ENCODE measurements around the gene SH2D3C. TPM values are rescaled to one million over a fixed set of nuclear protein-coding genes. Genes with fewer than 3 reads are reported as not detected.

Gene SH2D3C
- total RNA-seq, 1 donor from 2014 or later, result 0.16 TPM

DNA sequence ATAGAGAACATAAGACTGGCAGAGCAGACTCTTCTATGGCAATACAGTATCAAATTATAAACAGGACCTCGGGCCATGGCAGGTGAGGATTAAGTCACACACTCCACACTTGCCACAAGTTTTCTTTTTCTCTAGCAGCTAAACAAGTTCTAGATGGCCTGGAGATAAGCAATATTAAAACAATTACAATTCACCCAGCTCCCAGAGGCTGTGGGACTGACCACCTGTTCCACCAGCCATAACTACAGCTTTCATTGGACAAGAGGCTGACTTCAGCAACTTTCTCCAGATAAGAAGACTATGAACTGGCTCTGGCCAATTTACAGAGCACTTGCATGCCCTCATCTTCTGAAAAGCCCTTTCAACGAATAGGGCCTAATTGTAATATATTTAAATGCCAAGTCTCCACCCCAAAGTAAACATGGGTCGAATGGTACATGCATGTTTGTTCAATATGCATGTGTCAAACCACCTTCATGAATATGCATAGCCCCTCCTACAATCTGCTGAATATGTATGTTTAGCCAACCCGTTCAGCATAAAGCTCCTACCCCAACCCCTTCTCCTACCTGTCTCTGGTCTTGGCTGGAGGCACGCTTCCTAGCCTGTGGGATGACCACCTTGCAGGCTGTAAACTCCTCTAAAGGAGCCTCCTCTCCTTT is 77.7 kb downstream of the SH2D3C start:
- DNase-seq (ENCODE audit: low read depth), result peak; percentile 74

DNA sequence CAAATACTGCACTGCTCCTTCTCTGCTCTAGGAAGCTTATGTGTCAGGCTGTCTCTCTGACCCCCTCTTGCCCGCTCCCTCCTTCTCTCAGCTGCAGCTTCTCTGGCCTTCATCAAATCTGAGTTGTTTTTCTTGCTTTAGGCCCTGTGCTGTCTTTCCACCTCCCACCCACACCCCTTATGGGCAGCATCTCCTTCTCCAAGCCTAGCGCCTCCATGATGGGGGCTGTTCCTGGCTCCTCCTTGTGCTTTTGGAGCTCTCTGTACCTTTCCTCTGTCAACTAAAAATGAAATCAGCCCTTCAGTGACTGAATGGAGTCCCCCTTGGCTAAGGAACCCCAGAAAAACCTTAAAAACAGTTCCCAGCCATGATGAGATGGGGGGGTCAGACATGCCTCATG is 78.3 kb downstream of the SH2D3C start:
- DNase-seq (ENCODE audit: low read depth), result no peak

DNA sequence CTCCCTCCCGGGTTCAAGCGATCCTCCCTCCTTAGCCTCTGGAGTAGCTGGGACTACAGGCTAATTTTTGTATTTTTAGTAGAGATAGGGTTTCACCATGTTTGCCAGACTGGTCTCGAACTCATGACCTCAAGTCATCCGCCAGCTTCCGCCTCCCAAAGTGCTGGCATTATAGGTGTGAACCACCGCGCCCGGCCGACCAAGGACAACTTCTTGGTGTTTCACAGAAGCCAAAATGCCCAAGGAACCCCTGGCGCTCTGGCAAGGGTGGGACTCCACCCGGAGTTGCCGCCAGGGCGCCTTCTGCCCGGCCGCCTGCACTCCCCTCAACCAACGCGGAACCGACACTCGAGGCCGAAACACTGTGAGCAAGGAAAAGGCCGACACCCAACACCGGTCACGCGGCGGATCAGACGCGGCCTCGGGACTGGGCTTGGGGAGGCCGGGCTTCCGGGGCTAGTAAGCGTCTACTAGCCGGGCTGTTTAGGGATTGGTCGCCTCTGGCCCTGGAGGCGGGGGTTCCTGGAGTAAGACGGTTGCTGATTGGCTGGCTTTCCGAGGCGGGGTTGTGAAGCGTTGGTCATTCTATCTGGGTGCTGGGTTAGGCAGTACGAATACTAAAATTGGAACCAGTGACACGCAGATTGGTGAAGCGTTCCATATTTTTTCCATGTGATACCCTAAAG is 79.3 kb downstream of the SH2D3C start:
- peak; percentile 92 for DNase-seq (ENCODE audit: low read depth)

DNA sequence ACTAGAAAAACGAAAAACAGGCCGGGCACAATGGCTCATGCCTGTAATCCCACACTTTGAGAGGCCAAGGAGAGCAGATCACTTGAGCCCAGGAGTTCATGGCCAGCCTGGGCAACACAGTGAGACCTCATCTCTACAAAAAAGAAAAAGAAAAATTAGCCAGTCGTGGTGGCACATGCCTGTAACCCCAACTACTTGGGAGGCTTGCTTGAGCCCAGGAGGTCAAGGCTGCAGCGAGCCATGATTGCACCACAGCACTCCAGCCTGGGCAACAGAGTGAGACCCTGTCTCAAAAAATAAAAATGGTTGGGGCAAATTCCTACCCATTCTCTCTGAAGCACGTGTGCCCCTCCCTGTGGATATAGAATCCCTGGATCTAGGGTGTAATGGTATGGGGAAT is 80.1 kb downstream of the SH2D3C start:
- no peak for DNase-seq (ENCODE audit: low read depth)

DNA sequence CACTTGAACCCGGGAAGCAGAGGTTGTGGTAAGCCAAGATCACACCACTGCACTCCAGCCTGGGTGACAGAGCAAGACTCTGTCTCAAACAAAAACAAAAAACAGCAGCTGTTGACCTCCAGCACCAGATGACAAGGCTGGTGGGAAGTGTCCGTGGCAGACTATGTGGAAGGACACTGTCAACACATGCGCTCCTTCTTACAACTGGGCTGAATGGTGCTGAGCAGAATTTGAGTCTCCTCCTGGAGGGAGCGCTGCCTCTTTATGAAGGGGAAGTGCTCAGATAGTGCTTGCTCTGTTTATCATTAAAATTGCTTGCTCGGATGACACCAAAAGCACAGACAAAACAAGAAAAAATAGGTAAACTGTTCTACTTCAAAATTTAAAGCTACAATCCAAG is 80.9 kb downstream of the SH2D3C start:
- peak; percentile 79 for DNase-seq (ENCODE audit: low read depth)

DNA sequence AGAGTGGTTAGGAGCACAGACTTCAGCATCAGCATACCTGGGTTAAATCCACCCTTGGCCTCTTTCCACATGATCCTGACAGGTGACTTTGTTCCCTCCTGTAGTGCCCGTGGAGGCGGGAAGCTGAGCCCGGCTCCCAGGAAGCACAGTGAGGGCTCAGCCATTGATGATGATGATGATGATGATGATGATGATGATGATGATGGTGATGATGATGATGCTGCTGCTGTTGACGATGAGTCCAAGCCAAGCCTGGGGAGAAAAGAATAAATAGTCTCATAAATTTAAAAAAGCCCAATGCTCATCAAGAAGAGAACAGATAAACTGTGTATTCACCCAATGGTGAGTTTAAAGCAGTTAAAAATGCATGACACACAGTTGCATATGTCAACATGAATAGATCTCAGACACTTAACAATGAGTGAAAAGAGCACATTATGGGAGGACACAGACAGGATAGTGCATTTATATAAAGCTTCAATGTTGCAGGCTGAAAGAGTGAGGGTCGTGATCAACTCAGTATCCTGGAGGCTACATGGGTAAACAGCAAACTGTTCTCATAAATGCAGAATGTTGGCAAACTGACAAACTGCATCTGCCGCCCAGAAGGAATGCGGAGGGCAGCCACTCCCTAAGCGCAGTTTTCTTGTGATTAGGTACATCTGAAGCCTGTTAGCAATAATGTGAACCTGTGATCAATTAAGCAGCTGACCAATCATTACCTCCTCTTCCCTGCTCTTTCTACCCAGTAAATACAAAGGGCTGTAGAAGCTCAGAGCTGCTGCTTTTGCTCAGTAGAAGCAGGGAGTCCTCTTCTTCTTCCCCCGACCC is 83.4 kb downstream of the SH2D3C start:
- DNase-seq (ENCODE audit: low read depth), result peak; percentile 53

DNA sequence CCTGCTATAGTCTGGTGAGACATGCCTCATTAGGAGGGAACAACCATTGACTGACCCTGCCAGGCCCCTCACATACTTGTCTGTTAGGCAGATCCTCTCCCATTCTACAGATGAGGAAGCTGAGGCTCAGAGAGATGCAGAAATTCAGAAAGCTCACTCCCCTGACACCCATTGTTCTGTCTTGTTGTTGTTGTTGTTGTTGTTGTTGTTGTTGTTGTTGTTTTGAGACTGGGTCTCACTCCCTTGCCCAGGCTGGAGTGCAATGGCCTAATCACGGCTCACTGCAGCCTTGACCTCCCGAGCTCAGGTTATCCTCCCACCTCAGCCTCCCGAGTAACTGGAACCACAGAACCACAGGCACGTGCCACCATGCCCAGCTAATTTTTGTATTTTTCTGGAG is 84.8 kb downstream of the SH2D3C start:
- DNase-seq (ENCODE audit: low read depth), result no peak

DNA sequence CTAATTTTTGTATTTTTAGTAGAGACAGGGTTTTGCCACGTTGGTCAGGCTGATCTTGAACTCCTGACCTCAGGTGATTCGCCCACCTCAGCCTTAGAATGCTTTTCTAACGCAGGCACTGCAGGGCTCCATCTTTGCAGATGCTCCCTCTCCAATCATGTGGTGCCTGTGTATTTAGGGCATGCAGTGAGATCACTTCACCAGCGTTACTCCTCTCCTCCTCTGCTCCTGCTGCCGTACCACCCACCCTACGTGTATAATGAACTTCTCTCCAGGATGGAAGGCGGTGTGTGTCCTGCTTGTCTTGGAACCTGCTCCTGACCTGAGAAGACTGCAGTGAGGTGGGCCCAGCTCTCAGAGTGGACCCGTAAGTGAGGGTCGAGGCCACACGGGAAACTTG is 85.3 kb downstream of the SH2D3C start:
- no peak for DNase-seq (ENCODE audit: low read depth)

DNA sequence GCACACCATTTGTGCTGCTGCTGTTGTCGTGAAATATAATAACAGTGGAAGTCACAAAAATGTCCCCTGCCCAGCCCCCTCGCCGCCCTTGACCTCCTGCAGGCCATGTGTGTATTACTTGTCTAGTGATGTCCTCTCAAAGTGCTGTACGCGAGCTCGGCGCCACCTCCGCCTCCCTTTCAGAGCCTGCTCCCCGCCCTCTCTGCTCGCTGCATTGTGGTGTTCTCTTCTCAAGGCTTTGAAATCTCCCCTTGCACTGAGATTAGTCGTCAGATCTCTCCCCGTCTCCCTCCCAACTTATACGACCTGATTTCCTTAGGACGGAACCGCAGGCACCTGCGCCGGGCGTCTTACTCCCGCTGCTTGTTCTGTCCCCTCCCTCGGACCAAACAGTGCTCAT is 86.4 kb downstream of the SH2D3C start:
- DNase-seq (ENCODE audit: low read depth), result no peak

DNA sequence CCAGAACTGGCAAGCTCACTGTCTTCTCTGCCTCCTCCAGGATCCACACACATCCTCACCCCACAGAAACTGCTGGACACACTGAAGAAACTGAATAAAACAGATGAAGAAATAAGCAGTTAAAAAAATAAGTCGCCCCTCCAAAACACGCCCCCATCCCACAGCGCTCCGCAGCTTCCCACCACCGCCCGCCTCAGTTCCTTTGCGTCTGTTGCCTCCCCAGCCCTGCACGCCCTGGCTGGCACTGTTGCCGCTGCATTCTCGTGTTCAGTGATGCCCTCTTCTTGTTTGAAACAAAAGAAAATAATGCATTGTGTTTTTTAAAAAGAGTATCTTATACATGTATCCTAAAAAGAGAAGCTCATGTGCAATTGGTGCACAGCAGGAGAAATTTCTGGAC is 87.7 kb downstream of the SH2D3C start:
- DNase-seq (ENCODE audit: low read depth), result no peak

DNA sequence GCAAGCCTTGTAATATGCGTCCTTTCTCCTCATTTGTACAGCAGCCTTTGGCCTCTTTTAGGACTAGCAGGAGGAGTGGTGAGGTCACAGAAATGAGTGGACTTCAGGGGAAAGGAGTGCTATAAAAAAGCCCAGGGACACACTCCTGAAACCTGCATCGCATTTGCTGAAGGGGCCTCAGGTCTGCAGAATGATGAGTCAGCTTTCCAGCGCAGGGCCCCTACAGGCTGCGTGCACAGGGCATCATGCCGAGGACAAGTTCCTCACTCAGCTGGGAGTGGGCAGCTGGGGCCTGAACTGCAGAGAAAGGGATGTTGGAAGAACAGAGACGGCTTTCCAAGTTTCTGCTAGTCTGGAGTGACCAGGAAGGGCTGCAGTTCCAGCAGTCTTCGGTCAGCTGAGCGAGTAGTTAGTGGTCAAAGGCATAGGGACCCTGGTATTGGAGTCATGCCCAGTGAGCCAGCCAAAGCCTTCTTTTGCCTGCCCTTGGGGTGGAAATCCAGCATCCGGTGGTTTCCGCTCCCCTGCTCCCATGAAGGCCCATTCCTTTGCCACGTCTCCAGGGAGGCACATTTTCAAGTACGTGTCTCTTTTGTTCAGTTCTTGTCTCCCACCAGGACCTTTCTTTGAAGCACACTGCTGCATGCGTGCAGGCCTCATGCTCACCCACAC is 89.0 kb downstream of the SH2D3C start:
- DNase-seq (ENCODE audit: low read depth), result no peak

Small RNA genes within 50 kb of the gene (microRNA-seq; reads per million reads assigned to microRNA genes)
- not detected for gene MIR2861
- not detected for gene MIR3960

Other genes starting within 250 kb of the SH2D3C start
- 10.6 and 21.9 TPM in 2 replicates for gene STXBP1, start 166.4 kb downstream of the SH2D3C start, total RNA-seq
- 0.13 and 0.21 TPM in 2 replicates for gene CFAP157, start 71.7 kb downstream of the SH2D3C start, total RNA-seq
- 35.6 and 57.0 TPM in 2 replicates for gene PTRH1, start 63.0 kb downstream of the SH2D3C start, total RNA-seq
- gene TTC16, start 62.6 kb downstream of the SH2D3C start, total RNA-seq, result 0.05 TPM in 1 of 2 replicates, not detected in the other
- 7.4 and 11.0 TPM in 2 replicates for gene TOR2A, start 43.4 kb downstream of the SH2D3C start, total RNA-seq
- gene CDK9, start 7.4 kb upstream of the SH2D3C start, total RNA-seq, result 71.1 and 84.0 TPM in 2 replicates
- gene FPGS, start 24.2 kb upstream of the SH2D3C start, total RNA-seq, result 141 and 200 TPM in 2 replicates
- gene ENG, start 76.0 kb upstream of the SH2D3C start, total RNA-seq, result 10.5 and 12.5 TPM in 2 replicates
- 611 and 777 TPM in 2 replicates for gene AK1, start 99.0 kb upstream of the SH2D3C start, total RNA-seq
- gene ST6GALNAC6, start 120.9 kb upstream of the SH2D3C start, total RNA-seq, result 111 and 121 TPM in 2 replicates
- 114 and 195 TPM in 2 replicates for gene ST6GALNAC4, start 138.4 kb upstream of the SH2D3C start, total RNA-seq
- 0.36 and 1.5 TPM in 2 replicates for gene PIP5KL1, start 152.1 kb upstream of the SH2D3C start, total RNA-seq
- gene DPM2, start 159.2 kb upstream of the SH2D3C start, total RNA-seq, result 12.5 and 12.6 TPM in 2 replicates
- gene EEIG1, start 202.3 kb upstream of the SH2D3C start, total RNA-seq, result 4.8 and 6.7 TPM in 2 replicates

Data from myocyte (in vitro differentiated cells).